ENCODE results near the gene LYPD1. TPM values are rescaled to one million over a fixed set of nuclear protein-coding genes. Genes with fewer than 3 reads are reported as not detected.

LYPD1 gene
- total RNA-seq, 2 donors from 2014 or later = 0.28 TPM; not detected in 1

DNA sequence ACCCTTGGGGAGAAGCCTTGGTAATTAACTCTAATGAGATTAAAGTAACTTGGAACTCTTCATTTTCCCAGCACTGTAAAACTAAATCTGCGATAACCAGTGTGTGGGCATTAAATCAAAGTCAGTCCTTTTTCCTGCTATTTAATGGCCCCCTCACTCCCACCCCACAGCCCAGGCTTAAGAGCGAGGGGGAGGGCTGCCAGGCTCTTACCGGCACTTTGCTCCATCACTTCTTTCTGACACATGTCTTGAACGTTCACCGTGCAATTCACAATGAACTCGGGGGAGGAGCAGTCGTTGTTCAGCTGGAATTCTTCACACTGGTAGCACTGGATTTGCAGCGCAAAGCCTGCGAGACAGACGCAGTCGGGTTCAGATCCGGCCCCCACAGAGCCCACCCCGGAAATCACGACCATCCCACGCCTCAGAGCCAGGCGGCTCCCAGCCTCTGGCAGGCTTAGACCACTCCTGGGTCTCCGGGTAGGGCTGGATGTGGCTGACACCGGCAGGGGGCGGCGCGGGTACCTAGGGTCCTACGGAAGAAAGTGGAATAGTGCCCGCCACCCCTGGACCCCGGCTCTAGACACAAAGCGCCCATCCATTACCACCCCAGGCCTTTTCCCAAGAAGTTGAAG is 1.7 kb downstream of the LYPD1 start:
- TF ChIP-seq CTCF (IDR thresholded peaks at IDR 0.05) = no peak
- H3K27ac ChIP-seq = no peak overlapping the region
- no peak for ATAC-seq (ENCODE audit: insufficient number of reproducible peaks, low FRiP score, low read depth)
- peaks cover 0 to 21% of the 10 kb centered on the region in 2 donors for H3K4me1 ChIP-seq (ENCODE audit: control insufficient read depth in 1 of 2, low read depth in 2 of 2)
- no peaks in the 10 kb centered on the region for H3K9me3 ChIP-seq
- no peaks in the 10 kb centered on the region for H3K27me3 ChIP-seq (replicated peaks; ENCODE audit: insufficient read depth)
- H3K36me3 ChIP-seq = no peaks in the 10 kb centered on the region
- DNase-seq (ENCODE audit: low spot score) = no peak
- H3K4me3 ChIP-seq = no peak overlapping the region

GRCh38 chr2:132667706-132668105 is 2.3 kb downstream of the LYPD1 start:
- H3K4me3 ChIP-seq = no peak overlapping the region
- no peaks in the 10 kb centered on the region for H3K9me3 ChIP-seq
- no peaks in the 10 kb centered on the region for H3K36me3 ChIP-seq
- H3K4me1 ChIP-seq (ENCODE audit: control insufficient read depth in 1 of 2, low read depth in 2 of 2) = peaks cover 0 to 21% of the 10 kb centered on the region in 2 donors
- no peak for TF ChIP-seq CTCF (IDR thresholded peaks at IDR 0.05)
- H3K27me3 ChIP-seq (replicated peaks; ENCODE audit: insufficient read depth) = no peaks in the 10 kb centered on the region
- H3K27ac ChIP-seq = no peak overlapping the region
- no peak for ATAC-seq (ENCODE audit: insufficient number of reproducible peaks, low FRiP score, low read depth)
- no peak for DNase-seq (ENCODE audit: low spot score)

DNA sequence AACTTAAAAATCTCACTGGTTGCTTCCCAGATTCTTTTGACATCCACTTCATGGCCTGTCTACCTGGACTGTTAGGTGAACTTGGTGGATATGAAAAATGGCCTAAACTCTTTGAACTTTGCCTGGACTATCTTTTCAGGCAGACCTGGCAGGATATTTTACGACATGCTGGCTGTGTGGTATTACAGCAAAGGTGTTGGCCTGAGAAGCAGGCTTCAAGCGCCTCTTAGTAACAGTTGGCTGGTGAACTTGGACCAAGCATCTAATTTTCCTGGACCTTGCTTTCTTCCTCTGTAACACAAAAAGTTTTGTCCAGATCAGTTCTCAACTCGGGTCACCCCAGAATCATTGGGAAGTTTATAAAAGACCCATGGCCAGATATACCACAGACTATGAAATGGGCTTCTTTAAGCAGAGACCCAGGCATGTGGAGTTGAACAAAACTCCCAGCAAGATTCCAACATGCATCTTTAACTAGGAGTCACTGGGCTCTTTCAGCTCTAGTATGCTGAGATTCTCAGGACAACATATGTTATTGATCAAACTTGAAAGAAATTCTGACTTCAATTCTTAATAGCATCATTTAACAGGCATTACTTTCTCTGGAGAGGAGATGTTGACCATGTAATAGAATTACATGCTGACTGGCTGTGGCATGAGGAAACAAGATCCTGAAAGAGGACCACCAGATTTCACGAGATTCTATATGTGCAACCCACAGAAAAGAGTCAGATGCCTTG is 4.4 kb downstream of the LYPD1 start:
- no peaks in the 10 kb centered on the region for H3K9me3 ChIP-seq
- H3K4me1 ChIP-seq (ENCODE audit: control insufficient read depth in 1 of 2, low read depth in 2 of 2) = peaks cover 0 to 16% of the 10 kb centered on the region in 2 donors
- H3K4me3 ChIP-seq = no peak overlapping the region
- H3K27ac ChIP-seq = no peak overlapping the region
- ATAC-seq (ENCODE audit: insufficient number of reproducible peaks, low FRiP score, low read depth) (no peak), DNase-seq (ENCODE audit: low spot score) (no peak)
- no peaks in the 10 kb centered on the region for H3K36me3 ChIP-seq
- H3K27me3 ChIP-seq (replicated peaks; ENCODE audit: insufficient read depth) = no peaks in the 10 kb centered on the region
- no peak for TF ChIP-seq CTCF (IDR thresholded peaks at IDR 0.05)

GRCh38 chr2:132664096-132664495 is 5.9 kb downstream of the LYPD1 start:
- Histone ChIP-seq H3K9me3 (no peaks in the 10 kb centered on the region), H3K36me3 (no peaks in the 10 kb centered on the region), H3K4me3 (no peak overlapping the region), H3K27ac (no peak overlapping the region), H3K27me3 (replicated peaks; ENCODE audit: insufficient read depth) (no peaks in the 10 kb centered on the region), H3K4me1 (ENCODE audit: control insufficient read depth in 1 of 2, low read depth in 2 of 2) (peaks cover 0 to 1% of the 10 kb centered on the region in 2 donors)
- no peak for TF ChIP-seq CTCF (IDR thresholded peaks at IDR 0.05)
- DNase-seq (ENCODE audit: low spot score) = no peak
- ATAC-seq (ENCODE audit: insufficient number of reproducible peaks, low FRiP score, low read depth) = no peak

DNA sequence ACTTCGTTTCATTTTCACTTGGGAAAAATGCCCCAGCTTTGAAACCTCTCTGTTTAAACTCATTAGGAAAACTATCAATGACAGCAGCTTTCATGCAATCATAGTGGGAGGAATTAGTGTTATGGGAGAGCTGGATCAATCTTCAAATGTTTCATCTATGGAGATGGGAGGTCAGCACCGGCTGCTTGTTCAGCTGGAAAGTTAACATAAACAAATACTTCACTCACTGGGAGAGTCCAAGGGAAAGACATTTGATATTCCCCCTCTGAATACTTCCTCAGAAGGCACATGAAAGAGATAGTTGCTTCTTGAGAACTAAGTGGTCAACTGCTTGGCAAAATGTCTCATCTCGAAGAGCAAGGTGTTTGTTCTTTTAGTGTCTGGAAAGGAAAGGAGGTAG is 7.3 kb downstream of the LYPD1 start:
- Histone ChIP-seq H3K36me3 (no peaks in the 10 kb centered on the region), H3K4me1 (ENCODE audit: control insufficient read depth in 1 of 2, low read depth in 2 of 2) (no peaks in the 10 kb centered on the region), H3K9me3 (no peaks in the 10 kb centered on the region), H3K27ac (no peak overlapping the region), H3K27me3 (replicated peaks; ENCODE audit: insufficient read depth) (no peaks in the 10 kb centered on the region), H3K4me3 (no peak overlapping the region)
- DNase-seq (ENCODE audit: low spot score) (no peak), ATAC-seq (ENCODE audit: insufficient number of reproducible peaks, low FRiP score, low read depth) (no peak)
- no peak for TF ChIP-seq CTCF (IDR thresholded peaks at IDR 0.05)
